ENCODE results near the gene NRAS.

NRAS gene

DNA sequence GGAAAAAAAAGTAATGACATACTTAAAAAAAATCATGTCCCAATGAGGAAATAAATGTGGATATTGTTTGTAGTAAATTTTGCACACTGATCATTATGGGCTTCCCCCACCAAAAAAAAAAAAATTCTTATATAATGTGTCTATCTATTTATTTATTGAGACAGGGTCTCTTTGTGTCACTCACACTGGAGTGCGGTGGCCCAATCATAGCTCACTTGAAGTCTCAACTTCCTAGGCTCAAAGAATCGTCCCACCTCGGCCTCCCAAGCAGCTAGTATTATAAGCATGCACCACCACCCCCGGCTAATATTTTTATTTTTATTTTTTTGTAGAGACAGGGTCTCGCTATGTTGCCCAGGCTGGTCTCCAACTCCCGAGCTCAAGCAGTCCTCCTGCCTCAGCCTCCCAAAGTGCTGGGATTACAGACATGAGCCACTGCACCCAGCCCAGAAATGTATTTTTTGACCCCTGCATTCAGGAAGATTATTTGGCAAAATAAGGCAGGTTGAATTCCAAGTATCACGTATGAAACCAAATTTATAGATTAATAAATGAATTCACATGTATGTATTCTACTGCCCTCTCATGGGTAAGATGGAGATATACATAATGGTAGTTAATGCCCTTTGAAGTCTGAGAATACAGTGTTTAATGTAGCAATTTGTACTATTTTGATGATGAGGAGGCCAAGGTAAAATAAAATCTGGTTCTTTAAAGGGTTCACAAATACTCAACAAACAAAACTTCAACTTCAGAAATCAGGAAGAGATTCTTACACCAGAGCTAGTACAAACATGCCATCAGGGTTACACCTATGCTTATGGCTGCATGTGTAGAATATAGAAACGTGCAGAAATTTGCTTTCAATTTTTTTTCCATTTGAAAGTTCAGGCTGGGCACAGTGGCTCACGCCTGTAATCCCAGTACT is 45.3 kb downstream of the NRAS start:
- DNase-seq, result no peak

DNA sequence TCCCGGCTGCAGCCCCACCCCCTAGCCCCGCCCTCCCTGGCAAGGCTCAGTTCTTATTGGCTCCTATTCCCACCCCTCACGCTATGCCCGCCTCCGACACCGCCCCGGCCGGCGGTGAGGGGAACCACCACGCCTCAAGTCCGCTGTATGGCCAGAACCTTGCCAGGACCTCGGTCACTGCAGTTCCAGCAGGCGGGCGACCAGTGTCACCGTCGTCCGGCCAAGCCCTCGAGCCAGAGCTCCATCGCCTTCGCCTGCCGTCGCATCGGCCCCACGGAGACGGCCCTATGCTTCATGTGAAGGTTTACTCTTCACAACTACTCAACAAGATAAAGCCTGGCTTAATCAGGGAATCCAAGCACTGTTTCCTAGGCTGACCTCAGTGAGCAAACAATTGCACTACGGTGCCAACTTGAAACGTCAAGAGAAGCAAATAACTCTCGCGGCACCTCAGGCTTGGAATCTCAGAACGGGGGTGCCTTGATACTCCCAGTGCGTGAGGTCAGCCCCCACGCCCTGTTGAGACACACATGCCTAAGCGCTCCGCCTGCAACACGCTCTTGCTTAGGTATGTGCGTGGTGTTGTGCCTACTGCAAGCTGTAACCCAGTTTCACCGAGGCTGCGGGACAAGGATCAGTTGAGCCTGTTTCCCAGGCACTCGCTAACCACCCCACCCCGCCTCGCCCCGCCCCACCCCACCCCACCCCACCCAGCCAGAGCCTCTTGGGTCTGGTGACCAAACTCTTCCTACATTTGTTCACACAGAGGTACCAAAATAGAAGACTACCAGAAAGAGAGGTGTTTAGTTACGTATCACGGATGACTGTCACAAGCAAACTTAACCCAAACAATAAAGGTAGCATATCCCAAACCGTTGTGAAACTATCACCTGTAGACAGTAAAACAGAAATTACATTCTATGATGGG is 46.2 kb downstream of the NRAS start:
- DNase-seq, result peak; percentile 88

DNA sequence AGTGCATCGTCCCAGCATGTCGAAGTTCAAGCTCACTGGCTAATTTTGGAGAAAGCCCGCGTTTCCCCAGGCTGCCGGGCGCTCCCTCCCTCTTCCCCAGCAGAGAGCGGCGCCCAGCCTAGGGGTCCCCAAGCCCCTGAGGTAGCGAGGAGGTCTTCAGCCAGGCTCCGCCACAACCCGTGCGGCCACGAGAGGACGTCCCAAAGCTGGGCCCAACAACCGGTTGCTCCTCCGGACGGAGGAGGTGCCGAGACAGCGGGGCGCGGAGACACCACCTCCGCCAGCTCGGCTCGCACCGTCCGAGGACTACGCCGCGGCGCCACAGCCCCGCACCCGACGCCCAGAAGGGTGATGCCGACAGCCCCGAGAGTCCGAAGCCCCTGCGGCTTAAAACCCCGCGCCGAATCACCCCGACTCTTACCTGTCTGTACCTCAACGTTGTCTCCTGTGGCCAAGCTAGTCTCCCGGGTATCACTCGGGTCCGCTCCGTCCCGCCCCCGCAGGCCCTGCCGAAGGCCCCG is 46.9 kb downstream of the NRAS start, which contains the start of gene DENND2C:
Gene DENND2C (minus strand): TSS at position 488 of the 521 bp plus-strand sequence. CDS start 44,065 bp downstream, outside the sequence.
- DNase-seq, result no peak

DNA sequence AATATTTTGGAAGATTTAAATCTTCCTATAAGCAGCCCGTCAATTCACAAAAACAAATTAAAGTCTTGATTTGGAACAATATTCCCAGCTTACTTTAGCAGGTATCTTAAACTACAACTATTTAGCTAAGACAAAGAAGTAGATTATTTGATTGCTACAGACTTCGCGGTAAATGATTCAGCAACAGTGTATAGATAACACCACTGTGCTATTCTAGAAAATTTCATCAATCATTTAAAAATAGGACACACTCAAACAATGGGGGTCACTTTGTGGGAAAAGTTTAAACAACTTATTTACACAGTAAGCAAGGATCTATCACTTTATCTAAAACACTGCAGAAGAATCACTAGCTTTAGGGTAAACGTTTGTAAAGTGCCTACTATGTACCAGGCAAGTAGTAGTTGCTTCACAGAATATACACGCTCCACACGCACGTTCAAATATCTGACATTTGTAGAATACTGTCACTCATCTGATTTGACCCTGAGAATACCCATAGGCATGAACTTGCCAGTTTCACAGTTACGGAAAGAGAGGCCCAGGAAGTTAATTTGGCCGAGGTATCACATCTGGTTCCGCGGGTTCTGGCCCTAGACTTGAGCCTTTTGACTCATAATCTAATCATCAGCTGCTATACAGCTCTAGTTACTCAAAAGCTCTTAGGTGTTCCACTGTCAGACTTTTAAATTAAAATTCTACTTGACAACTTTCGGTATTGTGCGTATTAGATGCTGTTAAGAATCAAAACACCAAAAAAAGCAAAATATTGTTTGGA is 47.6 kb downstream of the NRAS start:
- no peak for DNase-seq

DNA sequence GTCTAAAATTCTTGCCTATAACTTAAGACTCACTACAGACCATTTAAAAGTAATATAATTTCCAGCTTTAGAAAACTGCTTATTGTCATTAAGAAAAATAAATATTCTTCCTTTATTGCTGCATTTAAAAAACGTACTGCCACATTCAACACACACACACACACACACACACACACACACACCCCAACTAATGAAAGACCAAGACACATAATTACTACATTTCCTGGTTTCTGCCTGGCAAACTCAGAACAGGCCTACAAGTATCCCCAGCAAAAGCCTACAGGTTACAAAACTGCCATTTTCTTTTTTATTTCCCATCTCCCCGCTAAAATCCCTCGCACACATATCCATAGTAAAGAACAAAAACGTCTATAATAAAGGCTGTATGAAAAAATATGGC is 48.2 kb downstream of the NRAS start:
- DNase-seq, result no peak

DNA sequence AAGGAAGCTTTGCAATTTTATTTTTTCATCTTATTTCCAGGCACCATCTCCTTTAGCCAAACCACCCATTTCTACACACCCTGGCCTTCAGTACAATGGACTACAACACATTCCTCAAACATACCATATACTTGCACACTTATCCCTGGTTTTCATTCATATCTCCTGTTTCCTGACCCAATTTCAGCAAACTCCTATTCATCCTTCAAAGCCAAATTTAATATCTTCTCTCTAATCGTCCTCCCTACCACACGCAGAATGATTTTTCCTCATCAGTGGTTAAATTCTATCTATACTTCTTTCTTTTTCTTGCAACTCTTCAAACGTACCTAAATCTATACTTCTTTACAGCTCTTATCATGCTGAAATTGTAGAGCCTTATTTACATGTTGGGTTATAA is 49.6 kb downstream of the NRAS start:
- DNase-seq, result no peak

DNA sequence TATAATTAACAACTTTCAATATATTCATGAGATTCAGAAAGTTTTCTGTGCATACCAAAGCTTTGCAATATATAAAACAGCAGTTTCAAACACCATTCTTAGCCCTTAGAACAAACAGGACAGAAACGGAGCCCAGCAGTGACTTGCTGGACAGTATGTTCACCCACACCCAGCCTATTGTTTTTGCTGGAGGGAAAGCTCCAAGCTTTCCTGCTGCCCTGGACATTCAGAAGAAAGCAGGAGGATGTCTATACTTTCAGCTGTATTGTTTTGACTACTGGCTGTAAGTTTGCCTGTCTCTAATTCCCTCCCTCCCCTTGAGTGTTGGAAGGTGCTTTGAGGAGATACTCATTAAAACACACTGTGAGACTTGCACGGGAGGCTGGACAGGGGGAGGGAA is 56.3 kb downstream of the NRAS start:
- no peak for DNase-seq

All from activated T-cell treated with anti-CD3 and anti-CD28 coated beads, Interleukin-2, amount 50 U/mL, for 1 hour (primary cell).